HG02852 (cell line): ENCODE results near the gene MND1.

Experiments
- ATAC-seq: cut with Tn5 transposase; IDR thresholded peaks from one replicate; pipeline ENCODE4 v1.9.1; 2021; ENCODE audit warnings: mild to moderate bottlenecking, moderate library complexity; ENCODE audit not compliant: unreplicated experiment

MND1 gene

DNA sequence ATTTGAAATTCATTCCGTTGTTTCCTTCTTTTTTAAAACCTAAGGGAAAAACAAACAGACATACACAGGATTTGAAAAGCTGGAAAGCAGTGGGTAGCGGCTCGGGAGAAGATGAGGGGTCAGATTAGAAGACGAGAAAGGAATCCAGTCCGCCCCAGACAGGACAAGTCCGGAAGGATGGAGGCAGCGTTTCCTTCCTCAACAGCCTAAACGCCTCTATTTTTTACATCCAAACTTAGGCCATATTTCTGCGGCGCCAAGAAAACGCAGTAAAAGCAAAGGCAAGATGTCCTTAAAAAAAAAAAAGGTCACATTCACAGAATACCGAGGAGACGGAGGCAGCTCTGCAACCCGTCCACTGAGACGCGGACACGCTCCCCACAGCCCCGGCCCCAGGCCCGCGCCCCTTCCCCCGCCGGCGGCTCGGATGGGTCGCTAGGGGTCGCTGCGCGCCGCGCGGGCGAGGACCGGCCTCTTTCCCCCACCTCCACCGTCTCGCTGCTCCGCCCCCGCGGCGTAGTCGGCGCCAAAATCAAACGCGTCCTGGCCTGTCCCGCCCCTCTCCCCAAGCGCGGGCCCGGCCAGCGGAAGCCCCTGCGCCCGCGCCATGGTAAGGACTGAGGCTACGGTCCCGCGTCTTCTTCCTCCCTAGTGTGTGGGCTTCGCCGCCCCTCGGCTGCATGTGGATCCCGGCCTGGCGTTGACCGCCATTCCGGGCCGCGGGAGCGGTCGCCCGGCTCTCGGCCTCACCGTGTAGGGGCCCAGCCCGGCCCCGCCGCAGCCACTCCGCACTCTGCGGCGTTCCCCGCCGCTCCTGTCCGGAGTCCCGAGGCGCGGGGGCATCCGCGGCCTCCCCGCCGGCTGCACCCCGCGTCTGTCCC lies at the start of gene MND1:
Gene MND1, plus strand, starts transcription at position 558 of the 881 bp plus-strand sequence. Its CDS starts 50 bp downstream, at position 608.
- peak; percentile 84 for ATAC-seq

DNA sequence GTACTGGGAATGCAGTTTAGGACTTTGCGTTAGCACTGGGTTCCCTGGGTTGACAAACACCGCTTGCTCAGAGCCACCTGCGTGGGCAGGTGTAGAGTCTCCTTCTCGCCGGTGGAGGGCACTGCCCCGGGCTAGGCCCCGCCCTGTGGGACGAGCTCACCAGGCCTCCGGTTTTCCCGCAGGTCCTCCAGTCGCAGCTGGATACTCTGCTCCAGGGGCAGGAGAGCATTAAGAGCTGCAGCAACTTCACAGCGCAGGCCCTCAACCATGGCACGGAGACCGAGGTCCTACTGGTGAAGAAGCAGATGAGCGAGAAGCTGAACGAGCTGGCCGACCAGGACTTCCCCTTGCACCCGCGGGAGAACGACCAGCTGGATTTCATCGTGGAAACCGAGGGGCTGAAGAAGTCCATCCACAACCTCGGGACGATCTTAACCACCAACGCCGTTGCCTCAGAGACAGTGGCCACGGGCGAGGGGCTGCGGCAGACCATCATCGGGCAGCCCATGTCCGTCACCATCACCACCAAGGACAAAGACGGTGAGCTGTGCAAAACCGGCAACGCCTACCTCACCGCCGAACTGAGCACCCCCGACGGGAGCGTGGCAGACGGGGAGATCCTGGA lies 49.2 kb upstream of the MND1 start:
- ATAC-seq, result no peak

DNA sequence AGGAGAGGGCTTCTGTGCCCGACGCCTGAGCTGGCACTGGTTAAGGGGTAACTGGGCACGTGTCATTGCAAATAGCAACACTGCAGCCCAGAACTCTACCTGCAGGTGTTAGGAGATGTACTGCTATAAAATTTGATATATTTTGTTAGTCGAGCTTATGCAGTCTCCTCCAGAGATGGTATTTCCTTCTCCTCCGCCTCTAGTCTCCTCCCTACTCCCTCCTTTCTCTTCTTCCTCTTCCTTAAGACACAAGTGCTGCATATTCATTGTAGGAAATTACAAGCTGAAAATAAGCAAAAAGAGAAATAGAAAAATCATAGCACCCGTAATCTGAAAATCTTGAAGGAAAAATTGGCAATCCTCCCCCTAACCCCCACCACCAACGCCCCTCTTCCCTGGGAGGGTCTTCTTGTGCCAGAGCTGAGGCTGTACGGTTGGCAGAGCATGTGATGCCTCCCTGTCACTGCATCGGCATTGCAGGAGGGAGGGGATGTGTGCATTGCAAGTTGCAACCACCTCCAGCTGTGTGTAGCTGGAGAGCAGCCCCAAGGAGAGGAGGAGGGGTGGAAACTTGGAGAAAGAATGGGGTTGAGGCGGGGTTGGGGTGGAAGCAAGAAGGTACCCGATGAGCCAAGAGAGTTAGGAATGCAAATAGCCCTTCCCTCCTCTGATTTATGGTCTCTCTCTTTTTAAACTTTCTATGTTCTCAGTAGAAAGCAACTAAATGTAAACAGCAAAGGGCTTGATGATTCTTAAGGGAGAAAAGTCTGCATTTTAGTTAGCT lies 48.3 kb upstream of the MND1 start:
- no peak for ATAC-seq

DNA sequence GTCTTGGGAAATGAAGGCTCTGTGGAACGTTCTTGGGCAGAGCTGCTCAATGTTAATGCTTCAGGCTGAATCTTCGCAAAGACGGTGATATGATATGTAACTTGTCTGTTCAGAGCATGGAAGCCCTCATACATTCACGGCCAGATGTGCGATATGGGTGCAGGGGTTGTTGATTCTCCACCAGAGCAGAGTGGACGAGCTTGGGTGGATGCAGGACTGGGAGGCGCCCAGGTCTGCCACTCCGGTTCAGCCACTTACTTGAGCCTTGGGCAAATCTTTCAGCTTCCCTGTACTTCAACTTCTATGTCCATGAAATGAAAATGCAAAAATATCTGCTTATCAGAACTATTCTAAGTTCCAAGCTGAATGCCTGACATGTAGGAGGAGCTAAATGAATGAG lies 47.4 kb upstream of the MND1 start:
- no peak for ATAC-seq

DNA sequence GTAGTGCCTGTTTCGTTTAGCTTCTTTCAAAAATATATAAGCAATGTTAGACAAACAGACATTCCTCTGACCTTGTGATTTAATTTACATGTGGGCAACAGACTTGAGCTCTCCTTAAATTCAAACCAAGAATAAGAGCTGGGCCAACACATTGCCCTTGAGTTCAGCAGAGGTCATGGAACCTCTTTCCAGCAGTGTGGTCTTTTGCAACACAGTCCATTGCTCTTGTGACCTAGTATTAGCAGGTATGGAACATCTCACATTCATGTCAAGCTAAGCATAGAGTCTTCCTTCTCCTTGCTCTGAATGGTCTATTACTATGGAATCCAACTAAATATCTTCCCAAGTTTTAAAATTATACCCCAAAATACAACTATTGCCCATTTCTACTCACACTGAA lies 33.7 kb upstream of the MND1 start:
- ATAC-seq, result no peak

DNA sequence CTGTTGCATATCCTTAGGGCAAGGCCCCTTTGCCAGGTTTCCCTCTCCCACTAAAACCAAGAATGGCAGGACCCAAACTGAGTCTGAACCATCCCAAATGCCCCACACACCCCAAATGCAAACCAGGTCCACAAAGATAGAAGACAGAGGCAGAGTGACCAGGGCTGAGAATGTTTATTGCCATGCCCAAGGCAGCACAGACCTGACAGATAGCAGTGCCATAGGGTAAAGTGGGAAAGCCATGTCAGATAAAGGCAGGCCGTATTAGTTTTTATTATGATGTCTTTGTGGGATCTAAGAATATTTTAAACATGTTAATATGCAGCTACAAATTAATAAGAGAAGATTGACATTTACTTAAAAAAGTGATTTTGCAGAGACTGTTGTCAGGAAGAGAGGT lies 29.6 kb upstream of the MND1 start:
- ATAC-seq, result no peak

GRCh38 chr4:153318696-153319320 lies 25.7 kb upstream of the MND1 start:
- no peak for ATAC-seq

DNA sequence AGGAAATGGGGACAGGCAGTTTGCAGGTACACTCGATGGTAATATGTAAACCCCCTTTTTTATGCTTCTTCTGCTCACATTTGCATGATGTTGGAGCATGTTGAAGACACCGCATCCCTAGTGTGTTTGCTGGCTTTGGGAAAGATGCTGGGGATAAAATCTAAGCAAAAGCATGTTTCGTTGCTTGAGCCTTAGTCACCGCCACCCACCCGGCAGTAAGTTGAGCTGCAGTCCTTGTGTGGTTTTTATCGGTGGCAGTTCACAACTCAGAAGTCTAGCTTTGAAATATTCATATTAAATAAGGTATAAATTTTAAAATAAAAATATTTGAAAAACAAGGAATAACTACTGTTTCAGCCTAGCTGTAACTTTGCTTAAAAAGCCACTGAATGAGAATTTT lies 21.7 kb upstream of the MND1 start:
- no peak for ATAC-seq

- ATAC-seq, result no peak
These were observed 20.4 kb upstream of the MND1 start for GRCh38 chr4:153324046-153324445.

- ATAC-seq, result no peak
These were observed 18.9 kb upstream of the MND1 start for GRCh38 chr4:153325558-153325957.

- ATAC-seq, result no peak
These were observed 18.0 kb upstream of the MND1 start for GRCh38 chr4:153326513-153326912.

- ATAC-seq, result no peak
These were observed 17.2 kb upstream of the MND1 start for GRCh38 chr4:153327247-153327646.

DNA sequence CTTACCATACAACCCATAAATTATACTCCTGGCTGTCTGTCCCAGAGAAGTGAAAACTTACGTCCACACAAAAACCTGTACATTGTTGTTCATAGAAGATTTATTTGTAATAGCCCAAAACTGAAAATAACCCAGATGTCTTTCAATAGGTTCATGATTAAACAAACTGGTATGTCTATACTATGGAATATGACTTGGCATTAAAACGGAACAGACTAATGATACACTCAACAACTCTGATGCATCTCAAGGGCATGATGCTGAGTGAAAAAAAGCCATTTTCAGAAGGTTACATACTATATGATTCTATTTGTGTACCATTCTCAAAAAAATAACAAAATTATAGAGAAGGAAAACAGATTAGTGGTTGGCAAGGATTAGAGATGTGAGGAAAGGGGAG lies 11.6 kb upstream of the MND1 start:
- no peak for ATAC-seq

DNA sequence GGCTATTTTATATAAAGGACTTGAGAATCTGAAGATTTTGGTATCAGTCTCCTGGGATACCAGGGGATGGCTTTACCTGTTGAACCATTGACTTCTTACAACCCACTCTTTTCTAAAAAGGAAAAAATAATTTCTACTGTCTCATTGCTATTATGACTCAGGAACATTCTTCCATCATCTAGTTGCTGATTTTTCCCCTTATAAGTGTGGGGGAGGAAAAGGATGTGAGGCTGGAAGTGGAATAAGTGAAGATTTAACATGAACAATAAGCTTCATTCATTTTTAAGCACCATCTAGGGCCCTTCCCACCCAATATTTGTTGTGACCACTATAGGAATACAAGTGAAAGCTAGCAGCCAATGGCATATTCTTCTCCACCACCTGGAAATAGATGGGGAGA lies 10.6 kb upstream of the MND1 start:
- ATAC-seq, result no peak

DNA sequence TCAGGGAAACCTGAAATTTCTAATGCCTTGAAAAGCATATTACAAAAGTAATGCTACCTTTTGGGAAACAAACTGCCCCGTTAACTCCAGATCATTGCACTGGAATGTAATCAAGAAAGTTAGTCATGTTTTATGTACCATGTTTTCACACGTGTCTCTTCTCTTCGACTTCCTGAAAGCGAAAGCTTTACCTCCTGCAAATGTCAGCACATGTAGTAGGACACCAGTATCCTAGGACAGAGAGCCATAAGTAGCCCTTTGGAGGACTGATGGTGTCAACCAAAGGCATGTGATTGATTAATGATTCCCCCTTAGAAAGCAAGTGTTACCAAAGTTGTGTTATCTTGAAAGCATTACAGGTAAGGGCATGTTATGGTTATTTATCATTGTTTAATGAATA lies 8.8 kb upstream of the MND1 start:
- ATAC-seq, result no peak

DNA sequence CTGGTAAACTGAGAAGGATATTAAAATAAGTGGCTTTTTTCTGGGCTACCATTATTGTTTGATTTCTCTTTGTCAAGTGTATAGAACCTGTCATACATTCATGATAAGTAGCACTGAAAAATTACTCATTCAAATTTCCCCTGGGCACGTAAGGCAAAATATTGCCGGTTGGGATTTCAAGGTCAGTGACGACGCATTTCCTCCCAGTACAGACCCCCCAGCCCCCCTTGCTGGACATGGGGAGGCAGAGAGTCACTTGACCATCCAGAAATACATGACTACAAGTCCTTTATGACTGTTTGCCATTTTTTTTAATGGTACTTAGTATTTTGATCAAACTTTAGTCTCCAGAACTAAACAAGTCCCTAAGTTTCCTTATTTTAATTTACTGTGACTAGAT lies 6.8 kb upstream of the MND1 start:
- no peak for ATAC-seq

DNA sequence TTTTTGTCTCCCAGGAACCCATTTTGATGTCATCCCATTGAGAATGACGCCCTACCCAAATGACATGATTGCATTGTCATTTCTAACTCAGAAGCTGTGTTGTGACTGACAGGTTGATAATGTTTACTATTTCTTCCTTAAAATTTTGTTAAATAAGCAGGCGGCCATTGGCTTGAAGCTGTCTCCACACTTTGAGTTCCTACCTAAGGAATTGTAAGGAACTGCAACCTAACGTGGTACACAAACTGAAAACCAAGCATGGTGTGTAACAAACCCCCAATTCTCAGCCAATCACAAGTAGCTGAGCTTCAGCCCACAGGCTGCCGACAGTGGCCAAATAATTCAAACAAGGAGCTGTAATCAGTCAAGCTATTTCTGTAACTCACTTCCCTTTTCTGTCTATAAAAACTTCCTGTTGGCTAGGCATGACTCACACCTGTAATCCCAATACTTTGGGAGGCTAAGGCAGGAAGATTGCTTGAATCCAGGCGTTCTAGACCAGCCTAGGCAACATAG lies 2.9 kb upstream of the MND1 start:
- no peak for ATAC-seq

- no peak for ATAC-seq
These were observed 1.5 kb upstream of the MND1 start for GRCh38 chr4:153342751-153343552.

DNA sequence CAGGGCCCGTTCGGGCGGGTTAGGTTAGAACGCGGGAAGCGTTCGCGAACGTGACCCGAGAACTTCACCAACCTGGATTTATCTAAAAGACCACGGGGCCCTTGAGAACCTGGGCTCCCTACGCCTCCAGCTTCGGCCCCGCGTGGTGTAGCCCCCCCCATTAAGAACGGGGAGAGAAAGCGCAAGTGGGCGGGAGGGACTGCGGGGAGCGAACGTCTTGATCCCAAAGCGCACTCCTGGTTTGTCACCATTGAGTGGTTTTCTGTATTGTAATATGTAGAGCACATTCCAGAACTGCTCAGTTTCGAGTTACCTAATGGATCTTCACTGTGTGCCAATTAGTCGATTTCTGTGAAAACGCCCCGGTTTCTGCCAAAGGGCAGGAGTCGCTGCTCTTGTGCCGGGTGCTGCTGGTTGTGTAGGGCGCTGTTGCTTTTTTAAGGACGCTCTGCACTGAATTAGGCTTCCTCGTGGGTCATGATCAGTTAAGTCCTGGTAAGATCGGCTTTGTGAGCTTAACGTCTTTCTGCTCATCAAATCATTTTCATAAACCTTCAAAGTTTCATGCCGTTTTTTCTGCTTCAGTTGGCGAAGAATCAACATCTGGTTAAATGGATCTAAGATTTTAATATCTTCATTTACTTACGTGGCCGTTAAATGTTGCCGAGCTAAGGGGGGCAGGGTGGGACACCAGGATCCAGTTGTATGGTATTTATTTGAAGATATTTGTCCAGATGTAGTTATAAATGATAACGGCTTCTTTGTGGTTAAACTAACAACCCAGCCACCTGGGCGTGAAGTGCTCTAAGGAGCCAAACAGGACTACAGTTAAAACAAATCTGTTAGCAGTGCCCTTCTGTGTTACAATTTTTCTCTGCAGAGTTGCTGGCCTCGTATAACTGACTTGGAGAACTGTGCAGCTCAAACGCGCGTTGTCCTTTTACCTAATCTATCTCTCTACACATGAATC lies 809 bp downstream of the MND1 start:
- peak; percentile 30 for ATAC-seq
